Measurements from ENCODE around the gene NDUFB4. TPM values are rescaled to one million over a fixed set of nuclear protein-coding genes. Genes with fewer than 3 reads are reported as not detected.
"Not testable (repeated sequence)": the region's sequence is repeated elsewhere in the genome, so short reads cannot be mapped to it uniquely, and the experiment has no call there.

The NDUFB4 gene
- total RNA-seq, 1 donor from 2014 or later: 122 TPM

- DNase-seq (ENCODE audit: low spot score): no peak
Observed at GRCh38 chr3:120637851-120638559, 41.9 kb downstream of the NDUFB4 start.

- not testable (repeated sequence) for DNase-seq (ENCODE audit: low spot score)
Observed at GRCh38 chr3:120638820-120639219, 42.7 kb downstream of the NDUFB4 start.

- DNase-seq (ENCODE audit: low spot score): no peak
Observed at GRCh38 chr3:120640231-120640630, 44.1 kb downstream of the NDUFB4 start.

GRCh38 chr3:120641696-120642246, 45.6 kb downstream of the NDUFB4 start:
- DNase-seq (ENCODE audit: low spot score): no peak

GRCh38 chr3:120642368-120642948, 46.3 kb downstream of the NDUFB4 start:
- no peak for DNase-seq (ENCODE audit: low spot score)

- DNase-seq (ENCODE audit: low spot score): no peak
Observed at GRCh38 chr3:120645083-120645845, 49.1 kb downstream of the NDUFB4 start.

GRCh38 chr3:120646771-120647432, 50.8 kb downstream of the NDUFB4 start:
- DNase-seq (ENCODE audit: low spot score): no peak

GRCh38 chr3:120648290-120648689, 52.2 kb downstream of the NDUFB4 start:
- no peak for DNase-seq (ENCODE audit: low spot score)

GRCh38 chr3:120649830-120650233, 53.7 kb downstream of the NDUFB4 start:
- DNase-seq (ENCODE audit: low spot score): no peak

GRCh38 chr3:120650311-120650710, 54.2 kb downstream of the NDUFB4 start:
- DNase-seq (ENCODE audit: low spot score): no peak

Other genes with a start within 250 kb of the NDUFB4 start
- 26.2 TPM for gene LRRC58, start 247.0 kb upstream of the NDUFB4 start, total RNA-seq
- 1,301 TPM for gene FSTL1, start 145.3 kb upstream of the NDUFB4 start, total RNA-seq
- 0.80 TPM for gene HGD, start 85.9 kb downstream of the NDUFB4 start, total RNA-seq
- 29.6 TPM for gene RABL3, start 146.2 kb downstream of the NDUFB4 start, total RNA-seq
- gene GTF2E1, start 146.4 kb downstream of the NDUFB4 start, total RNA-seq: 12.8 TPM

Data from mesenteric fat pad (tissue), 1 donor.